Measurements from ENCODE around the gene BTNL3. TPM values are rescaled to one million over a fixed set of nuclear protein-coding genes. Genes with fewer than 3 reads are reported as not detected.
A peak's percentile ranks its signal among the peaks of the same experiment; 100 is the strongest.

BTNL3 gene
- total and polyA plus RNA-seq, 12 donors = 0.03 to 0.17 TPM; not detected in 10

DNA sequence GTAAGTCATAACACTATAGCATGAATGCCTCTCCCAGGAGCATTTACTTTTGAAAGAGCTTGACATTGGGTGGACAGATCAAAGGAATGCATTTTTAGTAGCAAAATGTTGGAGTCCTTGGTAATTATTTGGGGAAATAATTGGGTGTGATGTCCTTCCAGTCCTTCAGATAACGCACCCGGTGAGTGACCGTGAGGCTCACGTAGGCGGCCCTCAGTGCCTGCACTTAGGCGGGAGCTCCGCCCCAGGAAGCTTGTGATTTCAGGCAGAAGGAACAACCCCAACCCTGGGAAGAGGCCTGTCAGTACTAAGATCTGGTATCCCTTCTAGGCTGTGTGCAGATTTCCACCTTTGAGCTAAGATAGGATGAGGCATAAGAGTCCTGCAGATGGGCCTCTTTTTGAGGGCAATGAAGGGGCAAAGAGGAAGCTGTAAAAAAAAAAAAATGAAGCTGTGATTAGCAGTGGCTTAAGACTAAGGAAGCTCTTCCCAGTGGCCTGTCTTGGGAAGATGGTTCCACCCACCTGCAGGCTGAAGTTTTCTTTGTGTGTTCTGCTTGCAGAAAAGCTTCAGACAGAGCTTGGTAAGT is 66.3 kb downstream of the BTNL3 start:
- TF ChIP-seq, protein P1, sequence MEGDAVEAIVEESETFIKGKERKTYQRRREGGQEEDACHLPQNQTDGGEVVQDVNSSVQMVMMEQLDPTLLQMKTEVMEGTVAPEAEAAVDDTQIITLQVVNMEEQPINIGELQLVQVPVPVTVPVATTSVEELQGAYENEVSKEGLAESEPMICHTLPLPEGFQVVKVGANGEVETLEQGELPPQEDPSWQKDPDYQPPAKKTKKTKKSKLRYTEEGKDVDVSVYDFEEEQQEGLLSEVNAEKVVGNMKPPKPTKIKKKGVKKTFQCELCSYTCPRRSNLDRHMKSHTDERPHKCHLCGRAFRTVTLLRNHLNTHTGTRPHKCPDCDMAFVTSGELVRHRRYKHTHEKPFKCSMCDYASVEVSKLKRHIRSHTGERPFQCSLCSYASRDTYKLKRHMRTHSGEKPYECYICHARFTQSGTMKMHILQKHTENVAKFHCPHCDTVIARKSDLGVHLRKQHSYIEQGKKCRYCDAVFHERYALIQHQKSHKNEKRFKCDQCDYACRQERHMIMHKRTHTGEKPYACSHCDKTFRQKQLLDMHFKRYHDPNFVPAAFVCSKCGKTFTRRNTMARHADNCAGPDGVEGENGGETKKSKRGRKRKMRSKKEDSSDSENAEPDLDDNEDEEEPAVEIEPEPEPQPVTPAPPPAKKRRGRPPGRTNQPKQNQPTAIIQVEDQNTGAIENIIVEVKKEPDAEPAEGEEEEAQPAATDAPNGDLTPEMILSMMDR (IDR thresholded peaks at IDR 0.05) = no peak
- DNase-seq (no peak), ATAC-seq (peak in 2 of 8 donors; percentile 34 to 44)
- Histone ChIP-seq H3K9me3 (no peaks in the 10 kb centered on the region), H3K27ac (peak overlapping the region in 6 of 10 donors; percentile 69 to 89 (median 84)), H3K4me1 (peaks cover 0 to 54% (median 27%) of the 10 kb centered on the region in 9 donors), H3K4me3 (peak overlapping the region in 7 of 10 donors; percentile 40 to 68 (median 56)), H3K36me3 (peaks cover 0 to 24% (median 0%) of the 10 kb centered on the region in 9 donors), H3K27me3 (peaks cover 12 to 99% (median 93%) of the 10 kb centered on the region in 7 donors)
- intact Hi-C loops (cut with DNase I) = loop anchor here in 2 of 10 donors (10.0 kb wide), 2 partner anchors 100 to 190 kb away; partner anchors contain the start of gene ZFP62 (in 1 of the 2)
- WGBS, 2 donors = 24 to 43% methylated on average over 7 of the region's 7 CpGs

Small RNA genes lying within 50 kb of the gene (microRNA-seq; reads per million reads assigned to microRNA genes)
- gene MIR8089 = 0 reads per million in 2 donors

Other genes starting within 250 kb of the BTNL3 start
- not detected for gene OR2Y1, start 248.8 kb upstream of the BTNL3 start, total RNA-seq
- gene OR2Y1, start 248.8 kb upstream of the BTNL3 start, polyA plus RNA-seq = not detected
- 100 to 1,000 TPM in 2 of 10 donors, 10 to 100 TPM in 8; 50.1 to 118 (median 59.7) TPM for gene MGAT1, start 186.0 kb upstream of the BTNL3 start, total RNA-seq
- gene MGAT1, start 186.0 kb upstream of the BTNL3 start, polyA plus RNA-seq = 100 to 1,000 TPM in 1 of 2 donors, 10 to 100 TPM in 1; 71.7 to 127 TPM
- gene ZFP62, start 127.6 kb upstream of the BTNL3 start, total RNA-seq = 10 to 100 TPM; 11.3 to 17.6 (median 13.6) TPM
- 10 to 100 TPM in 1 of 2 donors, 1 to 10 TPM in 1; 6.4 to 24.9 TPM for gene ZFP62, start 127.6 kb upstream of the BTNL3 start, polyA plus RNA-seq
- gene BTNL8, start 89.7 kb upstream of the BTNL3 start, total RNA-seq = under 1 TPM in 2 of 10 donors, not detected in 8; 0.18 to 0.28 TPM
- under 1 TPM in 1 of 2 donors, not detected in 1; 0.09 TPM for gene BTNL8, start 89.7 kb upstream of the BTNL3 start, polyA plus RNA-seq
- 100 to 1,000 TPM in 2 of 10 donors, 10 to 100 TPM in 8; 16.0 to 140 (median 29.2) TPM for gene BTNL9, start 51.4 kb downstream of the BTNL3 start, total RNA-seq
- gene BTNL9, start 51.4 kb downstream of the BTNL3 start, polyA plus RNA-seq = 100 to 1,000 TPM in 1 of 2 donors, 10 to 100 TPM in 1; 38.8 to 254 TPM
- gene OR2V1, start 142.3 kb downstream of the BTNL3 start, total RNA-seq = not detected
- gene OR2V1, start 142.3 kb downstream of the BTNL3 start, polyA plus RNA-seq = not detected
- not detected for gene OR2V2, start 158.7 kb downstream of the BTNL3 start, total RNA-seq
- gene OR2V2, start 158.7 kb downstream of the BTNL3 start, polyA plus RNA-seq = not detected
- 1 to 10 TPM; 4.4 to 9.5 (median 6.0) TPM for gene TRIM7, start 216.3 kb downstream of the BTNL3 start, total RNA-seq
- gene TRIM7, start 216.3 kb downstream of the BTNL3 start, polyA plus RNA-seq = 10 to 100 TPM in 1 of 2 donors, 1 to 10 TPM in 1; 3.9 to 30.8 TPM
- 10 to 100 TPM; 17.3 to 28.2 (median 26.0) TPM for gene TRIM41, start 234.4 kb downstream of the BTNL3 start, total RNA-seq
- gene TRIM41, start 234.4 kb downstream of the BTNL3 start, polyA plus RNA-seq = 10 to 100 TPM; 12.1 to 20.5 TPM

Data from heart right ventricle (tissue), 16 donors.